SK-N-SH treated with all-trans-retinoic acid at 6 μM for 48 hours (cell line): ENCODE results near the gene ZNF776.

Source experiments
- CSDC2 ChIP-seq: fragments of 250-450 bp; sonication (Bioruptor Pico); IDR thresholded peaks from 2 replicates; pipeline ENCODE4 v1.5.0; 2020; ENCODE audit warnings: mild to moderate bottlenecking, moderate library complexity
- GLIS3 ChIP-seq: fragments of 250-450 bp; sonication (Bioruptor Pico); IDR thresholded peaks from 2 replicates; pipeline ENCODE4 v1.5.0; 2020; ENCODE audit warnings: mild to moderate bottlenecking, moderate library complexity
- SNAI2 ChIP-seq: fragments of 250-450 bp; sonication (Bioruptor Pico); IDR thresholded peaks from 2 replicates; pipeline ENCODE4 v1.5.0; 2020; ENCODE audit warnings: mild to moderate bottlenecking, moderate library complexity
- ZFP30 ChIP-seq: fragments of 450-650 bp; formaldehyde crosslinking; IDR thresholded peaks from 2 replicates; pipeline ENCODE4 v1.5.0; 2022; ENCODE audit warnings: mild to moderate bottlenecking, moderate library complexity
- TF ChIP-seq, protein P1 (sequence below): fragments of 250-450 bp; sonication (Bioruptor Pico); IDR thresholded peaks from 2 replicates; pipeline ENCODE4 v1.8.0; 2020; ENCODE audit warnings: mild to moderate bottlenecking, moderate library complexity, borderline replicate concordance
- TF ChIP-seq, protein P2 (sequence below): fragments of 250-450 bp; sonication (Bioruptor Pico); IDR thresholded peaks from 2 replicates; pipeline ENCODE4 v1.5.1; 2020; ENCODE audit warnings: low read depth, mild to moderate bottlenecking, moderate library complexity

DNA sequence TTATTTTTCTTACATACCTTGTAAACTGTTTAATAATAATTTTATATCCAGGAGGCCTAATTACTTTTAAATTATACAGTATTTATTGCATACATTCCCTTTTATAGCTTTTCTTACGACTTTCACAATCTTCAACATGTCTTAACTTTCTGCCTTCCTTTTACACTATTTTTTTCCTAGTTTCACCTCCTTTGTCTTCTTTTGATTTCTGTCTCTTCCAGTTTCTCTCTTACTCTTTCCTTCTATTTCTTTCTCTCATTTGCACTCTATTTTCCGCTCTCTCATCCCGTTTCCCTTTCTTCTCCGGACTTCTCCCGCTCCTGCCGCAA, 56.6 kb downstream of the ZNF776 start:
- TF ChIP-seq SNAI2 (CRISPR knock-in tag) (no peak), ZFP30 (no peak), CSDC2 (CRISPR knock-in tag) (no peak), GLIS3 (CRISPR knock-in tag) (no peak)
- TF ChIP-seq, protein P1, sequence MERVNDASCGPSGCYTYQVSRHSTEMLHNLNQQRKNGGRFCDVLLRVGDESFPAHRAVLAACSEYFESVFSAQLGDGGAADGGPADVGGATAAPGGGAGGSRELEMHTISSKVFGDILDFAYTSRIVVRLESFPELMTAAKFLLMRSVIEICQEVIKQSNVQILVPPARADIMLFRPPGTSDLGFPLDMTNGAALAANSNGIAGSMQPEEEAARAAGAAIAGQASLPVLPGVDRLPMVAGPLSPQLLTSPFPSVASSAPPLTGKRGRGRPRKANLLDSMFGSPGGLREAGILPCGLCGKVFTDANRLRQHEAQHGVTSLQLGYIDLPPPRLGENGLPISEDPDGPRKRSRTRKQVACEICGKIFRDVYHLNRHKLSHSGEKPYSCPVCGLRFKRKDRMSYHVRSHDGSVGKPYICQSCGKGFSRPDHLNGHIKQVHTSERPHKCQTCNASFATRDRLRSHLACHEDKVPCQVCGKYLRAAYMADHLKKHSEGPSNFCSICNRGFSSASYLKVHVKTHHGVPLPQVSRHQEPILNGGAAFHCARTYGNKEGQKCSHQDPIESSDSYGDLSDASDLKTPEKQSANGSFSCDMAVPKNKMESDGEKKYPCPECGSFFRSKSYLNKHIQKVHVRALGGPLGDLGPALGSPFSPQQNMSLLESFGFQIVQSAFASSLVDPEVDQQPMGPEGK (CRISPR knock-in tag): no peak
- TF ChIP-seq, protein P2, sequence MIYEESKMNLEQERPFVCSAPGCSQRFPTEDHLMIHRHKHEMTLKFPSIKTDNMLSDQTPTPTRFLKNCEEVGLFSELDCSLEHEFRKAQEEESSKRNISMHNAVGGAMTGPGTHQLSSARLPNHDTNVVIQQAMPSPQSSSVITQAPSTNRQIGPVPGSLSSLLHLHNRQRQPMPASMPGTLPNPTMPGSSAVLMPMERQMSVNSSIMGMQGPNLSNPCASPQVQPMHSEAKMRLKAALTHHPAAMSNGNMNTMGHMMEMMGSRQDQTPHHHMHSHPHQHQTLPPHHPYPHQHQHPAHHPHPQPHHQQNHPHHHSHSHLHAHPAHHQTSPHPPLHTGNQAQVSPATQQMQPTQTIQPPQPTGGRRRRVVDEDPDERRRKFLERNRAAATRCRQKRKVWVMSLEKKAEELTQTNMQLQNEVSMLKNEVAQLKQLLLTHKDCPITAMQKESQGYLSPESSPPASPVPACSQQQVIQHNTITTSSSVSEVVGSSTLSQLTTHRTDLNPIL (CRISPR knock-in tag): no peak
